Activated CD4-positive, alpha-beta T cell treated with anti-CD3 and anti-CD28 coated beads, Interleukin-10, Interleukin-2, amounts not matched to agents 100 ng/mL and 50 ng/mL, durations not matched to agents 16 hours and 8 hours (primary cell): ENCODE data around the gene GPC1.

Experiments
- DNase-seq: peaks from one replicate; pipeline ENCODE4 v3.0.0-alpha.2; 2020

The GPC1 gene

GRCh38 chr2:240431661-240432424 is 3.6 kb upstream of the GPC1 start:
- DNase-seq = no peak

GRCh38 chr2:240432430-240432819 is 3.0 kb upstream of the GPC1 start:
- no peak for DNase-seq

- no peak for DNase-seq
Measured at GRCh38 chr2:240432820-240433801, 2.4 kb upstream of the GPC1 start.

DNA sequence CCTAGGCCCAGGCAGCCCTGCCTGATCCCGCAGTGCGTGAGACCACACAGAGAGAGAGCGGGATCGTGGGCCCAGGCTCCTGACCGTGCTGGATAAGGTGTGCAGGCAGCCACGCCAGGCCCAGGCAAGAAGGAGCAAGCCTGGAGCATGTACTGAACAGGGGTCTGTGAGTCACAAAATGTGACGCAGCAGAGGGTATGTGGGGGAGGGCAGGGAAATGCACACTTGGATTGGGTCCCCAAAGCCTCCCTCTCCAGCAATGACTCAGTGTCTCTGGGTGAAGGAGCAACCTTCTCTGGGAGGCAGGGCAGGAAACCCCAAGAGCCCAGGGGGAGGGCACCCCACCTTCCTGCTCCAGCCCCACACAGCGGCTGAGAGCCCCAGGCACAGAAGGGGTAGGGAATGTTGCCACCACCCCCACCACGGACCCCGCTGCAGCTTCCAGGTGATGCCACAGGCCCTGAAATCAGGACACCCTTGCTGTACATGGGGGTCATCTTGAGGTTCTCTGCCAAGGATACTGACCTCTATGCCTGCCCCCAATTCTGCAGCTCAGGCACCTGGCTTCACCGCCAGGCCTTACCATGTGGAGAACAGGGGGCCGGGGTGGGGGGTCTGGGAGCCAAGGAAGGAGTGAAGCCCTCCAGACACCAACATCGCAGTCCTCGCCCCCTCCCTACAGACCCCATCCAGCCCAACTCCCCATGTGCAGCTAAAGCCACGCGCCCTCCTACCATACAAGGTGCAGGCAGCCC is 1.3 kb upstream of the GPC1 start:
- DNase-seq = peak; percentile 38

DNA sequence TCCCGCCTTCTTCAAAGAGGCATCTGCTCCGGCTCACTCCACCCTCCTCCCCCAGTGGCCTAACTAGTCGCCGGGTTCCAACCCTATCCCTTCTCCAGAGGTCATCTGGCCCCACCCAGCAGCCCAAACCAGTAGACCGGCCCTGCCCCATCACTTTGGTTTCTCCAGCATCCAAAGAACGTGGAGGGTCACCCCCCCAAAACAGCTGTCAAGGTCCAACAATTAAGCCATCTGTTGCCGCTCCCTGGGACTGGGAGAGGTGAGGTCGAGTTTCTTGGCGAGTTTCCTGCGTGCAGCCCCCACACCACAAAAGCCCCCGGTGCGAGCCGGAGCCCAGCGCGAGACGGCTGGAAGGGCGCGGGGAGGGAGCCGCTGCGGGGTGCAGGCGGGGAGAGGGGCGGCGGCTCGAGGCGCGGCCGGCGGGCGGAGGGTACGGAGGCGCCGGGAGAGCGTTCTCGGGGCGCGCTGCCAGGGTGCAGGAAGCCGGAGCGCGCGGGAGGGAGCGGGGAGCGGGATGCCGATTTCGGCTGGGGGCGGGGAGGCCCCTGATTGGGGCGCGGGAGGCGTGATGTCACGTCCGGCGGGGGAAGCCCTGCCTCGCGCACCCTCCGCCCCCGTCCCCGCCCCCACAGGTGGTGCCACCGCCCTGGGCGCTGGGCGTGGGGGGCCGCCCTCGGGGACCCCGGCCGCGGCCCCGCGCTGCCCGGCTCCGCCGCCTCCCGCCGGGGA is 571 bp upstream of the GPC1 start:
- DNase-seq = peak; percentile 94

GRCh38 chr2:240435948-240436682 is 652 bp downstream of the GPC1 start:
- DNase-seq = peak; percentile 16

GRCh38 chr2:240436683-240437550 is 1.5 kb downstream of the GPC1 start:
- DNase-seq = no peak

GRCh38 chr2:240437551-240437860 is 2.0 kb downstream of the GPC1 start:
- no peak for DNase-seq

- DNase-seq = peak; percentile 69
Measured at GRCh38 chr2:240437861-240438809, 2.7 kb downstream of the GPC1 start.

GRCh38 chr2:240438810-240439697 is 3.6 kb downstream of the GPC1 start:
- no peak for DNase-seq

- DNase-seq = no peak
Measured at GRCh38 chr2:240439698-240440151, 4.3 kb downstream of the GPC1 start.

DNA sequence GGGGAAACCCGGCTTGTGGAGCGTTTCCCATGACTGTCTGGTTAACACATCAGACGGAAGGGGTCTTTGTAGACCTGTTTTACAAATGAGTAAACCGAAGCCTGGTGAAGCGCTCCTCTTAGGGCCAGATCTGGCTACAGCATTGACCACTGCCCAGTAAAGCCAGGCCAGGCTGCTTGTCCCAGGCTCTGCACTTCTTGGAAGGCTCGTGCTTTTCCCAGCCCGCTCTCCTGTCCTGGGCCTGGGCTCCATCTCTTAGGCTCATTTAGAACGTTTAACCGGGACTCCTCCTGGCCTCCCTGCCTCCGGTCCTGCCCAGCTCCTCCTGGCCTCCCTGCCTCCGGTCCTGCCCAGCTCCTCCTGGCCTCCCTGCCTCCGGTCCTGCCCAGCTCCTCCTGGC is 4.8 kb downstream of the GPC1 start:
- DNase-seq = no peak

- no peak for DNase-seq
Measured at GRCh38 chr2:240440704-240441320, 5.3 kb downstream of the GPC1 start.

- no peak for DNase-seq
Measured at GRCh38 chr2:240441326-240441992, 6.0 kb downstream of the GPC1 start.

GRCh38 chr2:240441993-240442411 is 6.5 kb downstream of the GPC1 start:
- DNase-seq = no peak

DNA sequence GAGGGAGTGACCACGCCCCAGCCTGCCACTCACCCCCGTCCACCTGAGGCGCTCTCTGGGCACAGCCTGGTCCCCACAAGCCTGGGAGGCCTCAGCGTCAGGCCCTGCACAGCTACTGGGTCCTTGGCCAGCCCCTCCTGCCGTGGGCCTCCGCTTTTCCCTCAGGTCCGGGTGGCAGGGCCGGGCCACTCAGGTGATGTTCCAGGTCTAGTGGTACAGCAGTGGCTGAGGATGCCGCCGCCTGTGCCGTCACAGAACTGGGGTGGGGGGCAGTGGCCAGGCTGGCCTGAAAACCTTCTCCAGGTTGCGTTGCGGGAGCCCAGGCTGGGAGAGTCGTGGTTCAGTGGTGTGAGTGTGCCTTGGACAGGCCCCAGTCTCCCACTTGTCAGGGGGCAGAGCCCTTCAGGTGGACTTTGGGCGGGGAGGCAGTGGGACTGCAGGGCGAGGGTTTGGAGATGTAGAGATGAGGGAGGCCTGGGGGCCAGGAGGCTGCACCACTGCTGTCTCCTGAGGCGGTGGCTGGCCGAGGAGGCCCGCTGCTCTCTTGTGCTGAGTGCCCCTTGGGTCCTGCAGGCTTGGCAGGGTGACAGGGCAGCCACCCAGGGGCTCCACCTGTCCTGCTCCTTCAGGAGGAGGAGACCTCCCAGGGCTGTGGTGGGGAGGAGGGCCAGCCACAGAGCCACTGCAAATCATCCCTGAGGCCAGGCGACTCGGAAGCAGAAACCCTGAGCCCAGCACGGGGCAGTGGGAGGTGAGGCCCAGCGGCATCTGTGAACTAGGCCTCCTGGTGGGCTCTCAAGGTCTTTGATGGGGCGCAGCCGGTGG is 7.6 kb downstream of the GPC1 start:
- DNase-seq = no peak
